22Rv1 (cell line): ENCODE measurements around the gene RAPGEF4.
"Not testable (repeated sequence)": the region's sequence is repeated elsewhere in the genome, so short reads cannot be mapped to it uniquely, and the experiment has no call there.

ENCODE experiments used
- H3K27ac ChIP-seq: fragments of 450-650 bp; 2 replicates; pipeline ENCODE4 v1.5.1; 2017
- CTCF ChIP-seq: fragments of 450-650 bp; IDR thresholded peaks from 2 replicates; pipeline ENCODE4 v1.5.1; 2017; ENCODE audit warnings: mild to moderate bottlenecking
- ZFX ChIP-seq: fragments of 450-650 bp; IDR thresholded peaks from 2 replicates; pipeline ENCODE4 v1.6.1; 2017; ENCODE audit warnings: antibody characterized with exemption, borderline replicate concordance

The RAPGEF4 gene

GRCh38 chr2:172791953-172792352, 56.3 kb downstream of the RAPGEF4 start:
- H3K27ac ChIP-seq: no peak overlapping the region
- TF ChIP-seq CTCF (no peak), ZFX (no peak)

GRCh38 chr2:172792711-172793110, 57.1 kb downstream of the RAPGEF4 start:
- no peak overlapping the region for H3K27ac ChIP-seq
- no peak for TF ChIP-seq ZFX
- no peak for TF ChIP-seq CTCF

- H3K27ac ChIP-seq: not testable (repeated sequence)
Measured at GRCh38 chr2:172803308-172803707, 67.7 kb downstream of the RAPGEF4 start.

- TF ChIP-seq CTCF (no peak), ZFX (no peak)
- H3K27ac ChIP-seq: no peak overlapping the region
Measured at GRCh38 chr2:172804423-172804822, 68.8 kb downstream of the RAPGEF4 start.

GRCh38 chr2:172806493-172806892, 70.8 kb downstream of the RAPGEF4 start:
- H3K27ac ChIP-seq: no peak overlapping the region
- TF ChIP-seq CTCF: peak; percentile 71
- TF ChIP-seq ZFX: no peak

- TF ChIP-seq ZFX (no peak), CTCF (no peak)
- no peak overlapping the region for H3K27ac ChIP-seq
Measured at GRCh38 chr2:172806996-172807395, 71.4 kb downstream of the RAPGEF4 start.

GRCh38 chr2:172808156-172808555, 72.5 kb downstream of the RAPGEF4 start:
- no peak overlapping the region for H3K27ac ChIP-seq
- TF ChIP-seq ZFX (no peak), CTCF (no peak)

- no peak overlapping the region for H3K27ac ChIP-seq
- no peak for TF ChIP-seq ZFX
- TF ChIP-seq CTCF: no peak
Measured at GRCh38 chr2:172811027-172811426, 75.4 kb downstream of the RAPGEF4 start.
